Measurements from ENCODE around the gene RAD21L1. TPM values are rescaled to one million over a fixed set of nuclear protein-coding genes. Genes with fewer than 3 reads are reported as not detected.
A peak's percentile ranks its signal among the peaks of the same experiment; 100 is the strongest.

RAD21L1 gene
- polyA plus RNA-seq, 1 donor from 2014 or later, result not detected

DNA sequence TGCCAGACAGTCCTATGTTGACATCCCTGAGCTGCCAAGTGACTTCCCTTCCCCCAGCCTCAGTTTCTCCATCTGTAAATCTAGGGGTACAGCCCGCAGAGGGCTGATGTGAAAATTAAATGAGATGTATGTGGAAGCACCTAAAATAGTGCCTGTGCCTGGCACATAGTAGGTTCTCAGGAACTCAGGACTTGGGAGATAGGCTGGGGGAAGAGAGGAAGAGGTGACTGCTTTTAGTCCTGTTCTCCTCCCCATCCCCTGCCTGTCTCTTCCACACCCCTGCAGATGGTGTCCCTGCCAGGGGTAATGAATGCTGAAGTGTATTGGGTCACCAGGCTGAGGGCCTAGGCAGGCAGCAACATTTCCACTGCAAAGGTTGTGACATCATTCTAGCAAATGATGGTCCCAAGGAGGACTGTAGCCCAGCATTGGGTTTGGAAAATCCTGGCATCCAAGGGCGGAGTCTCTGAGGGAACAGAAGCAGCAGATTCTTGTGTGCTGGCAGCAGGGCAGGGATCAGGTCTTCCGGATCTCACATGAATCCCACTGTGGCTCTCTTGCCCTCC lies 42.0 kb downstream of the RAD21L1 start:
- H3K36me3 ChIP-seq (ENCODE audit: insufficient read depth, low read length), result peaks cover 6% of the 10 kb centered on the region
- H3K27ac ChIP-seq (ENCODE audit: low read length), result no peak overlapping the region
- no peak for TF ChIP-seq POLR2AphosphoS5 (IDR thresholded peaks at IDR 0.05)
- TF ChIP-seq TAF1 (IDR thresholded peaks at IDR 0.05; ENCODE audit: low read depth), result no peak
- TF ChIP-seq, protein P1, sequence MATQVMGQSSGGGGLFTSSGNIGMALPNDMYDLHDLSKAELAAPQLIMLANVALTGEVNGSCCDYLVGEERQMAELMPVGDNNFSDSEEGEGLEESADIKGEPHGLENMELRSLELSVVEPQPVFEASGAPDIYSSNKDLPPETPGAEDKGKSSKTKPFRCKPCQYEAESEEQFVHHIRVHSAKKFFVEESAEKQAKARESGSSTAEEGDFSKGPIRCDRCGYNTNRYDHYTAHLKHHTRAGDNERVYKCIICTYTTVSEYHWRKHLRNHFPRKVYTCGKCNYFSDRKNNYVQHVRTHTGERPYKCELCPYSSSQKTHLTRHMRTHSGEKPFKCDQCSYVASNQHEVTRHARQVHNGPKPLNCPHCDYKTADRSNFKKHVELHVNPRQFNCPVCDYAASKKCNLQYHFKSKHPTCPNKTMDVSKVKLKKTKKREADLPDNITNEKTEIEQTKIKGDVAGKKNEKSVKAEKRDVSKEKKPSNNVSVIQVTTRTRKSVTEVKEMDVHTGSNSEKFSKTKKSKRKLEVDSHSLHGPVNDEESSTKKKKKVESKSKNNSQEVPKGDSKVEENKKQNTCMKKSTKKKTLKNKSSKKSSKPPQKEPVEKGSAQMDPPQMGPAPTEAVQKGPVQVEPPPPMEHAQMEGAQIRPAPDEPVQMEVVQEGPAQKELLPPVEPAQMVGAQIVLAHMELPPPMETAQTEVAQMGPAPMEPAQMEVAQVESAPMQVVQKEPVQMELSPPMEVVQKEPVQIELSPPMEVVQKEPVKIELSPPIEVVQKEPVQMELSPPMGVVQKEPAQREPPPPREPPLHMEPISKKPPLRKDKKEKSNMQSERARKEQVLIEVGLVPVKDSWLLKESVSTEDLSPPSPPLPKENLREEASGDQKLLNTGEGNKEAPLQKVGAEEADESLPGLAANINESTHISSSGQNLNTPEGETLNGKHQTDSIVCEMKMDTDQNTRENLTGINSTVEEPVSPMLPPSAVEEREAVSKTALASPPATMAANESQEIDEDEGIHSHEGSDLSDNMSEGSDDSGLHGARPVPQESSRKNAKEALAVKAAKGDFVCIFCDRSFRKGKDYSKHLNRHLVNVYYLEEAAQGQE (IDR thresholded peaks at IDR 0.05; ENCODE audit: borderline replicate concordance), result no peak
- TF ChIP-seq MXI1 (conservative IDR thresholded peaks at IDR 0.05; ENCODE audit: poor library complexity, severe bottlenecking), result no peak
- no peak overlapping the region for H3K9ac ChIP-seq (ENCODE audit: low read length)
- H4K20me1 ChIP-seq (ENCODE audit: insufficient read depth), result no peaks in the 10 kb centered on the region
- no peaks in the 10 kb centered on the region for H3K79me2 ChIP-seq (replicated peaks; ENCODE audit: insufficient read depth, low read length)
- no peak overlapping the region for H2AFZ ChIP-seq (ENCODE audit: low read depth, low read length)
- peak overlapping the region; percentile 93 for H3K4me3 ChIP-seq (ENCODE audit: low read length)
- H3K9me2 ChIP-seq (ENCODE audit: insufficient read depth, low read length), result no peaks in the 10 kb centered on the region
- no peak overlapping the region for H3K4me2 ChIP-seq (ENCODE audit: low read length)
- H3F3A ChIP-seq (ENCODE audit: insufficient read depth, low read length, poor library complexity, severe bottlenecking), result no peaks in the 10 kb centered on the region
- H3K9me3 ChIP-seq (ENCODE audit: low read length), result no peaks in the 10 kb centered on the region
- no peaks in the 10 kb centered on the region for H3K27me3 ChIP-seq (ENCODE audit: insufficient read depth, low read depth, low read length)

DNA sequence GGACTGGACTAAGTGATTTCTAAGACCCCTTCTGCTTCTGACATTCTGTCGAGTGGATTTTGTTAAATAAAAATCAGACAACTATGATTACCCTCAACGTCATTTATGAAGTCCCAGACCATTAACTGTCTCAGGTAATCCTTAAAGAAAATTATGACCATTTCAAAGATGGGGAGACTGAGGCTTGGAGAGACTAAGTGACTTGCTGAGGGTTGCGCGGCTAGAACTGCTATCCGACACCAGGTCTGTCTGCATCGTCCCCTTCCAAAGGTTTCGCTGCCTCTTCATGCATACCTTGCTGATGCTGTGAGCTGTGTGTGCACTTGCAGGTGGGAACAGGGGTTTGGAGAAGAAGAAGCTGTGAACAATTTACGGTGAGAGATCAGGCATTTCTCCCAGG lies 43.4 kb downstream of the RAD21L1 start:
- H3K4me3 ChIP-seq (ENCODE audit: low read length), result no peak overlapping the region
- no peaks in the 10 kb centered on the region for H3F3A ChIP-seq (ENCODE audit: insufficient read depth, low read length, poor library complexity, severe bottlenecking)
- H3K79me2 ChIP-seq (replicated peaks; ENCODE audit: insufficient read depth, low read length), result no peaks in the 10 kb centered on the region
- peaks cover 6% of the 10 kb centered on the region for H3K36me3 ChIP-seq (ENCODE audit: insufficient read depth, low read length)
- no peak overlapping the region for H3K9ac ChIP-seq (ENCODE audit: low read length)
- H3K9me2 ChIP-seq (ENCODE audit: insufficient read depth, low read length), result no peaks in the 10 kb centered on the region
- no peak overlapping the region for H3K27ac ChIP-seq (ENCODE audit: low read length)
- TF ChIP-seq TAF1 (IDR thresholded peaks at IDR 0.05; ENCODE audit: low read depth), result no peak
- TF ChIP-seq, protein P1 (IDR thresholded peaks at IDR 0.05; ENCODE audit: borderline replicate concordance), result no peak
- TF ChIP-seq, protein P2, sequence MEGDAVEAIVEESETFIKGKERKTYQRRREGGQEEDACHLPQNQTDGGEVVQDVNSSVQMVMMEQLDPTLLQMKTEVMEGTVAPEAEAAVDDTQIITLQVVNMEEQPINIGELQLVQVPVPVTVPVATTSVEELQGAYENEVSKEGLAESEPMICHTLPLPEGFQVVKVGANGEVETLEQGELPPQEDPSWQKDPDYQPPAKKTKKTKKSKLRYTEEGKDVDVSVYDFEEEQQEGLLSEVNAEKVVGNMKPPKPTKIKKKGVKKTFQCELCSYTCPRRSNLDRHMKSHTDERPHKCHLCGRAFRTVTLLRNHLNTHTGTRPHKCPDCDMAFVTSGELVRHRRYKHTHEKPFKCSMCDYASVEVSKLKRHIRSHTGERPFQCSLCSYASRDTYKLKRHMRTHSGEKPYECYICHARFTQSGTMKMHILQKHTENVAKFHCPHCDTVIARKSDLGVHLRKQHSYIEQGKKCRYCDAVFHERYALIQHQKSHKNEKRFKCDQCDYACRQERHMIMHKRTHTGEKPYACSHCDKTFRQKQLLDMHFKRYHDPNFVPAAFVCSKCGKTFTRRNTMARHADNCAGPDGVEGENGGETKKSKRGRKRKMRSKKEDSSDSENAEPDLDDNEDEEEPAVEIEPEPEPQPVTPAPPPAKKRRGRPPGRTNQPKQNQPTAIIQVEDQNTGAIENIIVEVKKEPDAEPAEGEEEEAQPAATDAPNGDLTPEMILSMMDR (IDR thresholded peaks at IDR 0.05; ENCODE audit: poor library complexity, severe bottlenecking), result no peak
- H2AFZ ChIP-seq (ENCODE audit: low read depth, low read length), result no peak overlapping the region
- no peaks in the 10 kb centered on the region for H3K27me3 ChIP-seq (ENCODE audit: insufficient read depth, low read depth, low read length)
- no peak overlapping the region for H3K4me2 ChIP-seq (ENCODE audit: low read length)
- H3K9me3 ChIP-seq (ENCODE audit: low read length), result no peaks in the 10 kb centered on the region
- H4K20me1 ChIP-seq (ENCODE audit: insufficient read depth), result no peaks in the 10 kb centered on the region

Measured in neural cell (in vitro differentiated cells).